Dermis blood vessel endothelial cell (primary cell): ENCODE data around the gene RCOR2. TPM values are rescaled to one million over a fixed set of nuclear protein-coding genes. Genes with fewer than 3 reads are reported as not detected.
A peak's percentile ranks its signal among the peaks of the same experiment; 100 is the strongest.
"Not testable (repeated sequence)": the region's sequence is repeated elsewhere in the genome, so short reads cannot be mapped to it uniquely, and the experiment has no call there.

Experiments
- DNase-seq: peaks from one replicate; pipeline ENCODE4 v3.0.0; 2010
- total RNA-seq: library from RNA; depleted of rRNA; stranded (reverse); fragments of >200 nt; gene quantifications from 2 replicates; pipeline ENCODE4 v1.2.3, GENCODE V29; 2014

The RCOR2 gene
- total RNA-seq, 1 donor from 2014 or later: 0.17 TPM

- DNase-seq: no peak
Observed at GRCh38 chr11:63876616-63877015, 40.3 kb downstream of the RCOR2 start.

GRCh38 chr11:63875506-63876065 lies 41.4 kb downstream of the RCOR2 start:
- DNase-seq: no peak

- no peak for DNase-seq
Observed at GRCh38 chr11:63874511-63874910, 42.5 kb downstream of the RCOR2 start.

GRCh38 chr11:63873311-63873710 lies 43.7 kb downstream of the RCOR2 start:
- no peak for DNase-seq

- no peak for DNase-seq
Observed at GRCh38 chr11:63872800-63873197, 44.2 kb downstream of the RCOR2 start.

- DNase-seq: peak; percentile 89
Observed at GRCh38 chr11:63871962-63872799, 44.8 kb downstream of the RCOR2 start.

GRCh38 chr11:63870351-63871140 lies 46.4 kb downstream of the RCOR2 start:
- no peak for DNase-seq

- no peak for DNase-seq
Observed at GRCh38 chr11:63869683-63870082, 47.3 kb downstream of the RCOR2 start.

- DNase-seq: no peak
Observed at GRCh38 chr11:63869171-63869591, 47.8 kb downstream of the RCOR2 start.

GRCh38 chr11:63868399-63869064 lies 48.4 kb downstream of the RCOR2 start:
- peak; percentile 36 for DNase-seq

- DNase-seq: no peak
Observed at GRCh38 chr11:63867511-63867910, 49.5 kb downstream of the RCOR2 start.

- no peak for DNase-seq
Observed at GRCh38 chr11:63866211-63866610, 50.8 kb downstream of the RCOR2 start.

GRCh38 chr11:63863620-63864019 lies 53.3 kb downstream of the RCOR2 start:
- not testable (repeated sequence) for DNase-seq

GRCh38 chr11:63862923-63863322 lies 54.0 kb downstream of the RCOR2 start:
- peak; percentile 25 for DNase-seq

Other genes with a start within 250 kb of the RCOR2 start
- gene ATL3, start 245.8 kb downstream of the RCOR2 start, total RNA-seq: 99.4 and 106 TPM in 2 replicates
- 58.5 and 89.9 TPM in 2 replicates for gene RTN3, start 235.7 kb downstream of the RCOR2 start, total RNA-seq
- 25.4 and 30.1 TPM in 2 replicates for gene ZFTA, start 148.4 kb downstream of the RCOR2 start, total RNA-seq
- gene SPINDOC, start 103.7 kb downstream of the RCOR2 start, total RNA-seq: 14.3 and 22.4 TPM in 2 replicates
- gene MARK2, start 78.1 kb downstream of the RCOR2 start, total RNA-seq: 12.1 and 15.1 TPM in 2 replicates
- 10.0 and 14.7 TPM in 2 replicates for gene NAA40, start 21.8 kb upstream of the RCOR2 start, total RNA-seq
- gene COX8A, start 57.5 kb upstream of the RCOR2 start, total RNA-seq: 287 and 330 TPM in 2 replicates
- gene OTUB1, start 69.3 kb upstream of the RCOR2 start, total RNA-seq: 52.3 and 57.7 TPM in 2 replicates
- not detected in 2 replicates for gene FLRT1, start 118.8 kb upstream of the RCOR2 start, total RNA-seq
- 17.5 and 29.3 TPM in 2 replicates for gene MACROD1, start 248.9 kb upstream of the RCOR2 start, total RNA-seq